PC-3 (cell line): ENCODE measurements around the gene ITGB1BP1. TPM values are rescaled to one million over a fixed set of nuclear protein-coding genes. Genes with fewer than 3 reads are reported as not detected.

Experiments used
- ATAC-seq: fragments of 200-7000 bp; cut with Tn5 transposase; 2 replicates; pipeline ENCODE4 v1.9.1; 2020; ENCODE audit warnings: mild to moderate bottlenecking, moderate library complexity
- BruUV-seq: library from RNA; stranded (reverse); fragments of 400-500 nt; replicated peaks from 2 replicates; lab custom pipeline; 2021; lab: Mats Ljungman, UMichigan
- CTCF ChIA-PET: fragments of 300-600 bp; sonication (Branson Sonifier 250); formaldehyde crosslinking; loops from one replicate; lab custom pipeline; 2022; ENCODE audit warnings: antibody characterized with exemption; lab: Charles Lee
- POLR2A ChIA-PET: fragments of 300-600 bp; sonication (Branson Sonifier 250); formaldehyde crosslinking; loops from one replicate; lab custom pipeline; 2022; ENCODE audit warnings: antibody characterized with exemption; ENCODE audit not compliant: unreplicated experiment; lab: Charles Lee
- DNase-seq: peaks from one replicate; pipeline ENCODE4 v3.0.0-alpha.2; 2015
- H2AFZ ChIP-seq: fragments of 300-600 bp; sonication (generic); 2 replicates; pipeline ENCODE4 v1.6.0; 2016; ENCODE audit warnings: antibody characterized with exemption, low read length
- H3F3A ChIP-seq: fragments of 300-600 bp; sonication (generic); one replicate; pipeline ENCODE4 v1.6.0; 2017; ENCODE audit warnings: antibody characterized with exemption, low read length, control low read depth, mild to moderate bottlenecking; ENCODE audit not compliant: unreplicated experiment
- H3K27ac ChIP-seq: fragments of 300-600 bp; sonication (generic); 2 replicates; pipeline ENCODE4 v1.5.1; 2016; ENCODE audit warnings: mild to moderate bottlenecking, low read length
- H3K27me3 ChIP-seq: fragments of 300-600 bp; sonication (generic); 2 replicates; pipeline ENCODE4 v1.6.1; 2016; ENCODE audit warnings: low read length, mixed read lengths
- H3K36me3 ChIP-seq: fragments of 300-600 bp; sonication (generic); 2 replicates; pipeline ENCODE4 v1.6.1; 2016; ENCODE audit warnings: low read depth, mixed run types, low read length, mixed read lengths
- H3K4me1 ChIP-seq: fragments of 300-600 bp; sonication (generic); 2 replicates; pipeline ENCODE4 v1.5.1; 2016; ENCODE audit warnings: low read length; ENCODE audit not compliant: insufficient read depth
- H3K4me2 ChIP-seq: fragments of 300-600 bp; sonication (generic); 2 replicates; pipeline ENCODE4 v1.6.0; 2016; ENCODE audit warnings: low read length
- H3K4me3 ChIP-seq: fragments of 300-600 bp; sonication (generic); 2 replicates; pipeline ENCODE4 v1.5.1; 2016; ENCODE audit warnings: mild to moderate bottlenecking, low read length, mixed read lengths
- H3K79me2 ChIP-seq: fragments of 300-600 bp; sonication (generic); 2 replicates; pipeline ENCODE4 v1.6.1; 2017; ENCODE audit warnings: low read length, mixed read lengths
- H3K9ac ChIP-seq: fragments of 300-600 bp; sonication (generic); 2 replicates; pipeline ENCODE4 v1.6.0; 2016; ENCODE audit warnings: mild to moderate bottlenecking, low read length
- H3K9me2 ChIP-seq: fragments of 300-600 bp; sonication (generic); replicated peaks from 2 replicates; pipeline ENCODE4 v1.6.1; 2016; ENCODE audit warnings: mixed run types, low read length, mixed read lengths
- H3K9me3 ChIP-seq: fragments of 300-600 bp; sonication (generic); 2 replicates; pipeline ENCODE4 v1.6.1; 2016; ENCODE audit warnings: low read length, mixed read lengths
- H4K20me1 ChIP-seq: fragments of 300-600 bp; sonication (generic); 2 replicates; pipeline ENCODE4 v1.6.1; 2016; ENCODE audit warnings: low read length, mixed read lengths
- CTCF ChIP-seq: fragments of 300-600 bp; sonication (generic); conservative IDR thresholded peaks from 2 replicates; pipeline ENCODE4 v1.5.1; 2017; ENCODE audit warnings: antibody characterized with exemption, low read depth, mild to moderate bottlenecking, low read length
- EZH2 ChIP-seq: fragments of 300-600 bp; sonication (generic); IDR thresholded peaks from one replicate; pipeline ENCODE4 v1.6.1; 2017; ENCODE audit warnings: antibody characterized with exemption, mild to moderate bottlenecking, low read length; ENCODE audit not compliant: unreplicated experiment
- EZH2phosphoT487 ChIP-seq: fragments of 300-600 bp; sonication (generic); IDR thresholded peaks from 2 replicates; pipeline ENCODE4 v1.6.1; 2018; ENCODE audit warnings: mild to moderate bottlenecking, antibody characterized with exemption, low read length, borderline replicate concordance
- intact Hi-C: fragments of 100-400 bp; cut with micrococcal nuclease; formaldehyde crosslinking; loops from 2 replicates; pipeline ENCODE4 v1.9.0; 2023
- total RNA-seq: library from RNA; depleted of rRNA; stranded (reverse); fragments of >200 nt; gene quantifications from 2 replicates; pipeline ENCODE4 v1.2.3, GENCODE V29; 2014

The ITGB1BP1 gene
- total RNA-seq, 1 experiment from 2014 or later: 77.6 TPM

- ATAC-seq (no peak), DNase-seq (no peak)
- no TSS peak for BruUV-seq
- Histone ChIP-seq H3K27me3 (no peaks in the 10 kb centered on the region), H3F3A (no peaks in the 10 kb centered on the region), H3K9me3 (no peaks in the 10 kb centered on the region), H3K4me2 (no peak overlapping the region), H4K20me1 (no peaks in the 10 kb centered on the region), H2AFZ (no peak overlapping the region), H3K79me2 (peaks cover 12% of the 10 kb centered on the region), H3K36me3 (peaks cover 12% of the 10 kb centered on the region), H3K27ac (no peak overlapping the region), H3K9ac (no peak overlapping the region), H3K9me2 (no peaks in the 10 kb centered on the region), H3K4me3 (no peak overlapping the region), H3K4me1 (peaks cover 8% of the 10 kb centered on the region; the same call in 1 of the 2 replicates)
- intact Hi-C loops: no loop called here
- TF ChIP-seq CTCF (no peak), EZH2phosphoT487 (no peak), EZH2 (no peak)
- ChIA-PET CTCF (interaction anchor here (0.6 kb wide), 1 partner anchor 307 kb away, joined by 3 read pairs; no protein-coding TSS in a partner anchor), POLR2A (no interaction called here)
Measured at GRCh38 chr2:9471206-9471605, 47.9 kb upstream of the ITGB1BP1 start.

- TF ChIP-seq EZH2phosphoT487 (no peak), EZH2 (no peak), CTCF (no peak)
- intact Hi-C loops: no loop called here
- Histone ChIP-seq H3K4me3 (no peak overlapping the region), H3F3A (no peaks in the 10 kb centered on the region), H3K4me2 (no peak overlapping the region), H3K9me3 (no peaks in the 10 kb centered on the region), H3K9me2 (no peaks in the 10 kb centered on the region), H4K20me1 (no peaks in the 10 kb centered on the region), H3K9ac (no peak overlapping the region), H3K36me3 (peaks cover 19% of the 10 kb centered on the region), H3K27ac (no peak overlapping the region), H3K79me2 (no peaks in the 10 kb centered on the region), H2AFZ (no peak overlapping the region), H3K27me3 (no peaks in the 10 kb centered on the region), H3K4me1 (no peaks in the 10 kb centered on the region)
- ChIA-PET CTCF (no interaction called here), POLR2A (interaction anchor here (0.6 kb wide), 1 partner anchor 22 kb away, joined by 3 read pairs; no protein-coding TSS in a partner anchor)
- no peak for ATAC-seq
- DNase-seq: no peak
- no TSS peak for BruUV-seq
Measured at GRCh38 chr2:9467687-9468086, 44.4 kb upstream of the ITGB1BP1 start.

GRCh38 chr2:9466147-9466683 lies 42.9 kb upstream of the ITGB1BP1 start:
- Histone ChIP-seq H3K79me2 (no peaks in the 10 kb centered on the region), H3K27me3 (no peaks in the 10 kb centered on the region), H3K36me3 (peaks cover 19% of the 10 kb centered on the region), H3K4me3 (no peak overlapping the region), H3K4me1 (no peaks in the 10 kb centered on the region), H4K20me1 (no peaks in the 10 kb centered on the region), H3K27ac (no peak overlapping the region), H3K4me2 (no peak overlapping the region), H3K9ac (no peak overlapping the region), H3K9me2 (no peaks in the 10 kb centered on the region), H3K9me3 (no peaks in the 10 kb centered on the region), H3F3A (no peaks in the 10 kb centered on the region), H2AFZ (no peak overlapping the region)
- intact Hi-C loops: no loop called here
- no peak for TF ChIP-seq EZH2
- TF ChIP-seq EZH2phosphoT487: no peak
- TF ChIP-seq CTCF: no peak
- ATAC-seq (no peak), DNase-seq (no peak)
- BruUV-seq: no TSS peak
- POLR2A ChIA-PET: no interaction called here
- CTCF ChIA-PET: no interaction called here
